Hepatocyte (in vitro differentiated cells): ENCODE results near the gene SLC44A1. TPM values are rescaled to one million over a fixed set of nuclear protein-coding genes. Genes with fewer than 3 reads are reported as not detected.

Experiments
- DNase-seq: peaks from one replicate; pipeline ENCODE4 v3.0.0-alpha.2; 2016; ENCODE audit warnings: low spot score
- H2AFZ ChIP-seq: fragments of 200-600 bp; sonication (generic); 2 replicates; pipeline ENCODE4 v1.6.0; 2016; ENCODE audit warnings: antibody characterized with exemption, mild to moderate bottlenecking
- H3K27ac ChIP-seq: fragments of 200-600 bp; sonication (generic); 2 replicates; pipeline ENCODE4 v1.5.1; 2016; ENCODE audit warnings: mild to moderate bottlenecking
- H3K27me3 ChIP-seq: fragments of 200-600 bp; sonication (generic); 2 replicates; pipeline ENCODE4 v1.6.1; 2016
- H3K36me3 ChIP-seq: fragments of 200-600 bp; sonication (generic); replicated peaks from 2 replicates; pipeline ENCODE4 v1.5.1; 2016; ENCODE audit warnings: low read depth; ENCODE audit not compliant: insufficient read depth
- H3K4me1 ChIP-seq: fragments of 200-600 bp; sonication (generic); 2 replicates; pipeline ENCODE4 v1.5.1; 2016; ENCODE audit warnings: mild to moderate bottlenecking, moderate library complexity; ENCODE audit not compliant: insufficient read depth
- H3K4me2 ChIP-seq: fragments of 200-600 bp; sonication (generic); 2 replicates; pipeline ENCODE4 v1.6.0; 2016
- H3K4me3 ChIP-seq: fragments of 200-600 bp; sonication (generic); 2 replicates; pipeline ENCODE4 v1.5.1; 2016; ENCODE audit warnings: mild to moderate bottlenecking
- H3K79me2 ChIP-seq: fragments of 200-600 bp; sonication (generic); 2 replicates; pipeline ENCODE4 v1.6.0; 2017; ENCODE audit warnings: mild to moderate bottlenecking
- H3K9me2 ChIP-seq: fragments of 200-600 bp; sonication (generic); replicated peaks from 2 replicates; pipeline ENCODE4 v1.6.0; 2017; ENCODE audit warnings: mild to moderate bottlenecking; ENCODE audit not compliant: insufficient read depth
- H3K9me3 ChIP-seq: fragments of 200-600 bp; sonication (generic); 2 replicates; pipeline ENCODE4 v1.5.1; 2016; ENCODE audit warnings: low read depth, mild to moderate bottlenecking
- H4K20me1 ChIP-seq: fragments of 200-600 bp; sonication (generic); 2 replicates; pipeline ENCODE4 v1.6.0; 2016; ENCODE audit warnings: mild to moderate bottlenecking; ENCODE audit not compliant: insufficient read depth, poor library complexity, severe bottlenecking
- CTCF ChIP-seq: fragments of 200-600 bp; sonication (generic); IDR thresholded peaks from 2 replicates; pipeline ENCODE4 v1.5.1; 2016; ENCODE audit warnings: antibody characterized with exemption, mild to moderate bottlenecking; ENCODE audit not compliant: poor library complexity
- EZH2 ChIP-seq: fragments of 200-600 bp; sonication (generic); IDR thresholded peaks from 2 replicates; pipeline ENCODE4 v1.6.1; 2016; ENCODE audit warnings: antibody characterized with exemption, mild to moderate bottlenecking, borderline replicate concordance
- EZH2phosphoT487 ChIP-seq: fragments of 200-600 bp; sonication (generic); IDR thresholded peaks from one replicate; pipeline ENCODE4 v1.6.1; 2018; ENCODE audit warnings: antibody characterized with exemption, mild to moderate bottlenecking, low read depth, moderate library complexity; ENCODE audit not compliant: unreplicated experiment, severe bottlenecking
- WGBS: methylation state at CpG from one replicate; pipeline ENCODE4 v1.1.6; 2016; ENCODE audit warnings: low lambda C conversion rate; ENCODE audit errors: missing lambda C conversion rate; 5-methylcytosine and 5-hydroxymethylcytosine counted together
- polyA plus RNA-seq: library from polyadenylated mRNA; unstranded; fragments of >200 nt; fragmentation: Nextera tagmentation; extraction: Ambion mirVana; gene quantifications from 2 replicates; pipeline ENCODE4 v1.2.1, GENCODE V29; 2016
- total RNA-seq: library from RNA; depleted of rRNA; stranded (reverse); fragments of >200 nt; gene quantifications from 2 replicates; pipeline ENCODE4 v1.2.3, GENCODE V29; 2014

The SLC44A1 gene
- total and polyA plus RNA-seq, 2 experiments from 2014 or later: 31.3 to 64.9 TPM

- DNase-seq: peak; percentile 47
- no peak overlapping the region for H3K4me3 ChIP-seq
- WGBS: 24% methylated on average over 3 of the region's 3 CpGs
- H4K20me1 ChIP-seq: no peaks in the 10 kb centered on the region
- H3K79me2 ChIP-seq: no peaks in the 10 kb centered on the region
- H3K27me3 ChIP-seq: no peaks in the 10 kb centered on the region
- TF ChIP-seq EZH2 (no peak), CTCF (no peak), EZH2phosphoT487 (no peak)
- peak overlapping the region; percentile 50 for H3K4me2 ChIP-seq
- no peaks in the 10 kb centered on the region for H3K36me3 ChIP-seq
- H3K9me3 ChIP-seq: no peaks in the 10 kb centered on the region
- no peak overlapping the region for H2AFZ ChIP-seq
- H3K9me2 ChIP-seq: no peaks in the 10 kb centered on the region
- H3K27ac ChIP-seq: peak overlapping the region; percentile 40
- peaks cover 9% of the 10 kb centered on the region for H3K4me1 ChIP-seq
These were observed 174.4 kb downstream of the SLC44A1 start for GRCh38 chr9:105418588-105419500.

- Histone ChIP-seq H3K27ac (peak overlapping the region; percentile 40), H3K4me2 (no peak overlapping the region), H3K4me1 (no peaks in the 10 kb centered on the region), H3K79me2 (no peaks in the 10 kb centered on the region), H3K36me3 (no peaks in the 10 kb centered on the region), H3K9me3 (no peaks in the 10 kb centered on the region), H3K27me3 (no peaks in the 10 kb centered on the region), H2AFZ (no peak overlapping the region), H4K20me1 (no peaks in the 10 kb centered on the region), H3K9me2 (no peaks in the 10 kb centered on the region), H3K4me3 (no peak overlapping the region)
- TF ChIP-seq EZH2phosphoT487: no peak
- no peak for TF ChIP-seq CTCF
- TF ChIP-seq EZH2: no peak
- 95% methylated on average over 10 of the region's 10 CpGs for WGBS
- DNase-seq: no peak
These were observed 175.6 kb downstream of the SLC44A1 start for GRCh38 chr9:105419816-105420597.

- 59% methylated on average over 2 of the region's 2 CpGs for WGBS
- no peak overlapping the region for H2AFZ ChIP-seq
These were observed 176.7 kb downstream of the SLC44A1 start for GRCh38 chr9:105421154-105421553.

More at GRCh38 chr9:105421154-105421553, 176.7 kb downstream of the SLC44A1 start:
- DNase-seq: no peak
- H3K4me2 ChIP-seq: no peak overlapping the region
- no peak for TF ChIP-seq EZH2
- TF ChIP-seq CTCF: no peak
- TF ChIP-seq EZH2phosphoT487: no peak
- H3K9me2 ChIP-seq: no peaks in the 10 kb centered on the region
- H3K27ac ChIP-seq: no peak overlapping the region
- no peaks in the 10 kb centered on the region for H3K9me3 ChIP-seq
- no peaks in the 10 kb centered on the region for H4K20me1 ChIP-seq
- H3K79me2 ChIP-seq: no peaks in the 10 kb centered on the region
- H3K36me3 ChIP-seq: no peaks in the 10 kb centered on the region
- H3K27me3 ChIP-seq: no peaks in the 10 kb centered on the region
- no peak overlapping the region for H3K4me3 ChIP-seq
- no peaks in the 10 kb centered on the region for H3K4me1 ChIP-seq
